Superior temporal gyrus (tissue), 1 donor: ENCODE measurements around the gene ADAM17.
"Not testable (repeated sequence)": the region's sequence is repeated elsewhere in the genome, so short reads cannot be mapped to it uniquely, and the experiment has no call there.

ENCODE experiments used
- DNase-seq: peaks from one replicate; pipeline ENCODE4 v3.0.0-alpha.2; 2016; ENCODE audit errors: extremely low spot score

The ADAM17 gene

DNA sequence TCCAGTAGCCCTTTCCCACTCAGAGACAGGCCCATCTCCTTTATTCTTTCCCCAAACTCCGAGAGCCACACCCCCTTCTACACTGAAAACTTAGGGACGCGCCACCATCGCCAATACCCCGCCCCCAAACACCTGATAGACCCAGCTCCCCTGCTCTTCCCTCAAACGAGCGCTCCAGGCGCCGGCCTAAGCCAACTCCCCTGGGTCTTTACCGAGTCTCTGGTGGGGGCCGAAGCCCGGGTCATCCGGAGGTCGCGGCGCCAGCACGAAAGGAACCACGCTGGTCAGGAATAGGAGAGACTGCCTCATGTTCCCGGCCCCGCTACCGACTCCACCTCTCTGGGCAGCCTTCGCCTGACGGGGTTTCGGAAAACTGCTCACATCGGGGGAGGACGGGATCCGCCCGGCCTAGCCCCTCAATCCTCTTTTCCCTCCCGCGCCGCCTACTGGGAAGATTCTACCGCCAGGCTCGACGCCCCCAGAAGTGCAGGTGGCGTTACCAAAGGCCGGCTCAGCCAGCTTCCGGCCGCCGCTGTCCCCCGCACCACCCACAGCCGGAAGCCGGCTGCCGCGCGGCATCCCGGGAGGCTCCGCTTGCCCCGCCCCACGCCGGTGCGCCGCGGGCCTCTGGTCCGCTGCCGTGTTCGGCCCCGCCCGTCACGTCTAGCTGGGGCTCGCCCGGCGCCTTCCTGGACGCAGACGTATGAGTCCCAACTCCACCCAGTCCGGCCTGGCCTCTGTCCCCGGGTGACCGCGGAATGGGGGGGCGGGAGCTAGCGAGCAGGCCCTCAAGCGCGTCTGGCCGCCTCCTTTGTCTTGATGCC lies at the start of gene ADAM17:
Gene ADAM17, minus strand, starts transcription at position 534 of the 824 bp plus-strand sequence. Its CDS starts 225 bp downstream, at position 309.
- peak; percentile 95 for DNase-seq

DNA sequence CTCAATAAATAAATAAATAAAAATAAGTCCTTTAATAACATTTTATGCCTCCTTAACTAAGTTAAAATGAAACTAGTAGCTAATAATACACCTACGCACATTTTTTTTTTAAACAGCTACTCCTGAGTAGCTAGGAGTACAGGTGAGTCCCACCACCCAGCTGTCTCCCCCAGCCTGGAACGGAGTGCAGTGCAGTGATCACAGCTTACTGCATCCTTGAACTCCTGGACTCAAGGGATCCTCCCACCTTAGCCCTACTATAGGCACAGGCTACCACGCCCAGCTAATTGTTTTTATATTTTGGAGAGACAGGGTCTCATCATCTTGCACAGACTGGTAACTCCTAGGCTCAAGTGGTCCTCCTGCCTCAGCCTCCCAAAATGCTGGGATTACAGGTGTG lies 46.8 kb upstream of the ADAM17 start:
- no peak for DNase-seq

DNA sequence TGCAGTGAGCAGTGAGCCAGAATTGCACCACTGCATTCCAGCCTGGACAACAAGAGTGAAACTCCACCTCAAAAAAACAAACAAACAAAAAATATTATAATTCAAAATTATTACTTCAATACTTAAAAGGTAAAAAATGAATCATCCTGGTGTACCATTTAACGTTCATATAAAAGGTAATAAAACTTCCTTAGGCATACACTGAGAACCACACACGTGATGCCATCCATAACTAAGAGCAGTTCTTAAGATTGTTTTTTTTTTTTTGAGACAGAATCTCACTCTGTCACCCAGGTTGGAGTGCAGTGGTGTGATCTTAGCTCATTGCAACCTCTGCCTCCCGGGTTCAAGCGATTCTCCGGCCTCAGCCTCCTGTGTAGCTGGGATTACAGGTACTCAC lies 45.8 kb upstream of the ADAM17 start:
- no peak for DNase-seq

DNA sequence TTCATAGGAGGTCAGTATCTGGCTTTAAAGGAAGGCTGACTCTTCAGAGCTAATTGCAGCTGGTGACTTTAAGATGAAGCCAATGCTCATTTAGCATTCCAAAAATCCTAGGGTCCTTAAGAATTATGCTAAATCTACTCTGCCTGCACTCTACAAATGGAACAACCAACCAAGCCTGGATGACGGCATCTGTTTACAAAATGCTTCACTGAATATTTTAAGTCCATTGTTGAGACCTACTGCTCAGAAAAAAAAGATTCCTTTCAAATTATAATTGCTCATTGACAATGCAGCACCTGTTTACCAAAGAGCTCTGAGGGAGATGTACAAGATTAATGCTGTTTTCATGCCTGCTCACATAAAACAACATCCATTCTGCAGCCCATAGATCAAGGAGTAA lies 43.8 kb upstream of the ADAM17 start:
- DNase-seq: no peak

DNA sequence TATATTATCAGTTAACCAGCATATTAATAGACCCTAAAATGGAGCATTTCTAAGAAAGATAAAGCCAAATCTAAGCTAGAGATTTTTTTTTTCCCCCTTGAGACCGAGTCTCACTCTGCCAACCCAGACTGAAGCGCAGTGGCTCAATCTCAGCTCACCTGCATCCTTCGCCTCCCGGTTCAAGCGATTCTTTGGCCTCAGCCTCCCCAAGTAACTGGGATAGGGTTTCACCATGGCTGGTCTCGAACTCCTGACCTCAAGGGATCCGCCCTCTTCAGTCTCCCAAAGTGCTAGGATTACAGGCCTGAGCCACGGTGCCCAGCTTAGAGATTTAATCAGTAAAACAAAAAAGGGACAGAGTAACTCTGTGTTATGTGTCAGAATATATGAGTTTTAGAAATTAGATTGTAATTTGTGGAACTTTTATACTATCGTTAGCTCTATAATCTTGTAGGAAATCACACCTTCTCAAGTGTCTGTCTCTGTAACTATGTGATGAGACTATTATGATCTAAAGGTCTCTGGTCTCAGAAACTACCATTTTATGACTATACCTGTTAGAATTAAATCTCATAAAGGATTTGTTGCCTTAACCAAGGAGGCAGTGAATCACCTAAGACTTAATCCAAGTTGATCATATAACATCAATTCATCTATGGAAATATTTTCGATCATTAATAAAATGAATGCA lies 41.1 kb upstream of the ADAM17 start:
- DNase-seq: no peak

DNA sequence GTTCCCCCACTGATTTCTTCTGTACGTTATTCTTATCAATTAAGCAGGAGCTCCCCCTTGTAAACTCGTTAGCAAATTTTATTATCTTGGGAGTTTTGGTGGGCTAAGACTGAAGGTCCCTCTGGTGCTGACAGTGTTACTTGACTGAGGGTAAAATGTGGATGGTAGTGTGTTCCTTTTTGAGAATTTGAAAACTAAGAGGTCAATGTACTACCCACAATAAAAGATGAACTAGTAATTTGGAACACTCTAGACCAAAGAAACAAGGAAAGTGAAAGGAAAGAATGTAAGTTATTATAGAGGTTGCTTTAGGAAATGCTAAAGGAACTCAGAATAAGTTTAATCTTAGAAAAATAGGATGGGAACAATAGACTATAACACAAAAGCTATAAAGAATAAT lies 40.1 kb upstream of the ADAM17 start:
- no peak for DNase-seq

DNA sequence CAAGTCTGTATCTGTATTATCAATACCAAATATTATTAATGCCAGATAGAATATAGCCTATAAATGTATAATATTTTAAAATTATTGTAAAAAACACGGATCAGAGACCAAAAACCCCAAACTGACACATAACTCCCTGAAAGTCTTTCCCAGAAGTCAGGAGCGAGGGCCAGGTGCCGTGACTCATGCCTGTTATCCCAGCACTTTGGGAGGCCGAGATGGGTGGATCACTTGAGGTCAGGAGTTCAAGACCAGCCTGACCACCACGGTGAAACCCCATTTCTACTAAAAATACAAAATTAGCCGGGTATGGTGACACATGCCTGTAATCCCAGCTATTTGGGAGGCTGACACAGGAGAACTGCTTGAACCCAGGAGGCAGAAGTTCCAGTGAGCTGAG lies 39.6 kb upstream of the ADAM17 start:
- DNase-seq: not testable (repeated sequence)

DNA sequence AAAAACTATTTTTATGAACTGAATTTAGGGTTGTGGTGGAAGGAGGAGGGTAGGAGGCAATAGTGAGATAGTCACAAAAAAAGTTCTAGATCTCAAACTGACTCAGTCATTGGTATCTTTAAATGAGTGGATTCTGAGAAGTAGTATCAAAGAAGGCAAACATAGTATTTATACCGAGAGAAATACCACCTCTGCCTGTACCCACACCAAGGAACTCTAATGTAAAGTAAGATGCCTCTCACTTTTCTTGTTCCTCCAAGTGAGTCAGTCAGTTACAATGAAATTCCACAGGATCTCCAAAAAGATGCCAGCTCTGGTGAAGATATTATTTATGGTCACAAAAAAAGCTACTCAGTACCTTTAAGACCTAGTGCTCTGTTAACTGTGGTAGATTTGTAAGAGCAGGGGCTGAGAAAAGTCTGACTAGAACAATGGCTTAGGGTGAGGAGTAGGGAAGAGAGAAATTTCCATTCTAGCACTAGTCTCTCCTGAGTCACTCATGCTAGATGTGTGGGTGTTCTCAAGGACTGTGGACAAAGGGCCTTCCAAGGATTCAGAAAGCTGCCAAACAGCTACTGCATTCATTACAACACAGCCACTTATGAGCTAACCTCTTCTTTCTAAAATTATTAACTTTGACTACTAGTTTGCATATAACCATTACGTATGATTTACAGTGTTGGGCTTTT lies 38.9 kb upstream of the ADAM17 start:
- peak; percentile 52 for DNase-seq

DNA sequence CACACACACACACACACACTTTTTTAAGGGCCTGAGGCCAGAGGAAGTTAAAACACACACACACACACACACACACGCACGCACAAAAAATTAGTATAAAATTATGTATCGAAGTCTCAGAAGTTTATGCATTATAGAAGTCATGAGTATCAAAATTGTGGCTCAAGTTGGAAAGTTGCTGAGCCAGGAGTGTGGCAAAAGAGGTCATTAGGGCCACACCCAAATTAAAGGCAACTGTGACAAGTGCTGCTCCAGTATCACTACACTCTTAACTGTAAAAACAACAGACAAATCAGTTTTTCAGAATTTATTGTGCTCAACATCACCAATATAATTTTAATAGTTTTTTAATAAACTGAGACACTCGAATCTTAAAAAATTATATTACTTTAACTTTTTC lies 38.3 kb upstream of the ADAM17 start:
- DNase-seq: no peak

DNA sequence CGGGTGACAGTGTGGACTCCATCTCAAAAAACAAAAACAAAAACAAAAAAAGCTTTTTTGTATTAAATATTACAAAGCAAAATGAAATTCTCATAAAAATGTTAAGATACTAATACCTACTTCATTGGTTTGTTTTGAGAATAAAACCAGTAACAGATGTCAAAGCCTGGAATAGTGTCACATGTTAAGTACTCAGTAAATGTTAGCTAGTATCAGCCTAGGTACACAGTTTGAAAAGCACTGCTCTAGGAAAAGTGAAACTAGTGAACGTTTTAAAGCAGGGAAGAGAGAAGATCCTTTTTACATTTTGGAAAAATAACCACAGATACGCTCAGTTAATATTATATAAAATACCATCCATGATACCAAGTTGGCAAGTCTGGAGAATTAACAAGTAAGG lies 37.1 kb upstream of the ADAM17 start:
- no peak for DNase-seq

DNA sequence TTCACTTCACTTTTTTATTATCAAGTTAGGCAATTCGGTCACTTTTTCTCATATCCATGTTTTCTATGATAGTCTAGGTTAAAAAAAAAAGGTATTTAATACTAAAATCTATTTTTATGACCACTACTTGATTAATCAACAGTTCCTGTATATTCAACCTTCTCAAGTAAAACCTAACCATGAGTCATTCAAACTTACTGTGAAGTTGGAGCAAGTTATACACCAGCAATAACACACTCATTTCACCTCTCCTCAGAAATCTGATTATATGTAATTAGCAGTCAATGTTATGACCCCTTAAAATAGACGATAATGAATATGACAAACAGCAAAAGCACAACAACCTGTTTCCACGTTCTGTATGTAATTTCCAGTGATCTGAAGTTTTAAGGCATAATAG lies 35.0 kb upstream of the ADAM17 start:
- no peak for DNase-seq

DNA sequence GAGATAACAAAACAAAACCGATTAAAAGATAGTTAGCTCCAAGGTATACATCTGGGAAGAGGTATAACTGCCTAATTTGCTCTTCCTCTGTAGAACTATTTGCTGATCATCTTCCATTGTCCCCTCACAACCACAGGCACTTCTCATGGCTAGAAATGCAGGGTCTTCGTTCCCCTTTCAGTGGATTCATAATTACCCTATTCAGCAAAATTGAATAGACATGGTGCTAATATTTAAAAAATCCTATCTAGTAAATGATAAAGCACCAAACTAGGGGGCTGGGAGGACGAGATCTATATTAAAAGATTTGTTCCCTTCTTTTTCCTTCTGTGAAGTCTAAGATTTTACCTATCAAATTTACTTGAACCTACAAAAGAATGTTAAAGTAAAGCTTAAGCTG lies 30.8 kb upstream of the ADAM17 start:
- no peak for DNase-seq

DNA sequence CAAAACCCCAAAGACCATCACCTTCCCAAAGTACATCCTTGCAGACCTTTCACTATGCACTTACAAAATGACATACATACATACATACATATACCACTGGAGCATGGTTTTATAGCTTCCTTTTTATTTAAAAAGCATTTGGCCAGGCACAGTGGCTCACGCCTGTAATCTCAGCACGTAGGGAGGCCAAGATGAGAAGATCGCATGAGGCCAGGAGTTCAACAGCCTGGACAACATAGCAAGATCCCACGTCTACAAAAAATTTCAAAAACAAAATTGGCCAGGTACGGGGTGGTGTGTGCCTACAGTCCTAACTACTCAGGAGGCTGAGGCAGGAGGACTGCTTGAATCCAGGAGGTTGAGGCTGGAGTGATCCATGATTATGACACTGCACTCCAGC lies 29.9 kb upstream of the ADAM17 start:
- DNase-seq: no peak

DNA sequence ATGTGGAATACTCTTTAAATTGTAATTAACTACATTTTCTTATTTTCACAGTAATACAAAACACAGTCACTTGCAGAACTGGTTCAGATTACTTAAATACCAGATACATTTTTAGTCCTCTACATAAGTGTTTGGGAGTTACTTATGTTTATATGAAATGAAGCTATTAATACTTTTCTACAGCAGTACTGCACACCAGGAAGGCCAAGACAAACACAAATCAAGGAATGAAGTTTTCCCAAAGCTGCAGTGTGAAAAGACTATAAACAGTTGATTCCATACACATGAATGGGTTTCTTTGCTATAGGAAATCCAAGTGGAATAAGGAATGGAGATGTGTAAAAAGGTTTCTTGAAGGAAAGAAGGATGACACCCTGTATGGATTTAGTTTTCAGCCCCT lies 29.3 kb upstream of the ADAM17 start:
- DNase-seq: not testable (repeated sequence)

DNA sequence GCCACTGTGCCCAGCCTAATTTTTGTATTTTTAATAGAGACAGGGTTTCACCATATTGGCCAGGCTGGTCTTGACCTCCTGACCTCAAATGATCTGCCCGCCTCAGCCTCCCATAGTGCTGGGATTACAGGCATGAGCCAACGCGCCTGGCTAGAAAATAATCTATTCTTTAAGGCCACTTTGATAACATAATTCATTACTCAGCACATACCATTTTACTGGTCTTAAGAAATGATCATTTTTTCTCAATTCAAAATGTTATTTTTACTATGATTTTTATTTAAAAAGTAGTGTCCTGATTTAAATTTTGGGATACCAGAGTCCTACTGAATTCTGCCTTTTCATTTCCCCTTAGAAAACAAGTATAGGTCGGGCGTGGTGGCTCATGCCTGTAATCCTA lies 27.0 kb upstream of the ADAM17 start:
- DNase-seq: no peak

DNA sequence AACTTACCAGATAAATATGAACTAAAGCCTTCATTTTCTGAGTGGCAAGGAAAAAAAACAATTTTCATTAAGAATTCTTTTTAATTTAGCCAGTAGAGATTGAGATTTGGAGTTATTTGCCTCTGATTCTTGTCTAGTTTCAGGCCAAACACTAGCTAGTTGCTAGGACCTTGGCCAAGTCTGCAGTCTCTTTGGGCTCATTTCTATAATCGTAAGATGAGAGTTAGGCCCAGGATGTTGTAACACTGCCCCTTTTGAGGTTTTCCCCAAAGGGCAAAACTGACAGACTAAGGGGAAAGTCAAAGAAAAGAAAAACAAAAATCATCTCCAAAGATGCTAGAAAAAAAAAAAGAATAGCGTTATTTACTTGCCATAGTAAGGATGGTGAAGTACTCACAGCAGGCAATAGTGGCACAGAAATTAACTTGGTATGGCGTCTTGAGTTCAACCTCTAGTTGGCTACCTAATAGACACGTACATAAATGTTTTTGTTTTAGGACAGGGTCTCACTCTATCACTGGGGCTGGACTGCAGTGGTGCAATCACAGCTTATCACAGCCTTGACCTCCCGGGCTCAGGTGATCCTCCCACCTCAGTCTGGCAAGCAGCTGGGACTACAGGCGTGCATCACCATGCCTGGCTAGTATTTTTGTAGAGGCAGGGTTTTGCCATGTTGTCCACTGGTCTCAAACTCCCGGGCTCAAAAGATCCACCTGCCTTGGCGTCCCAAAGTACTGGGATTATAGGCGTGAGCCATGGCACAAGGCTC lies 23.0 kb upstream of the ADAM17 start:
- no peak for DNase-seq

DNA sequence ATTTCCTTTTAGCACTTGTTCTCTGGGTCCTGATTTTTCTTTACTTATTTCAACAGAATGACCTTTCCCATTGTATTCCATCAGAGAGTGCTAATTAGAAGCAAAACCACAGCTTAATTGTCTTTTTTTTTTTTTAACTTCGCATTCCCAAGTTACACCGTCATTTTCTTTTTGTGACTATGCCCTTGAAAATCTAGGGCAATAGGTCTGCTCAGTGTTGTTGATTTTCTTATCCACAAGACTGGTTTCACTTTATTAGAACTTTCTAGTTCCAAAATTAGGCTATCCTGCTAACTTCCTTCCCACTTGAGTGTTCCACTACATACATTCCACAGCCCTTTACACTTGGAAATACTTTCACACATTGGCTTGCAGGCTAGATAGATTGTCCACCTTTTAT lies 18.7 kb upstream of the ADAM17 start:
- no peak for DNase-seq

DNA sequence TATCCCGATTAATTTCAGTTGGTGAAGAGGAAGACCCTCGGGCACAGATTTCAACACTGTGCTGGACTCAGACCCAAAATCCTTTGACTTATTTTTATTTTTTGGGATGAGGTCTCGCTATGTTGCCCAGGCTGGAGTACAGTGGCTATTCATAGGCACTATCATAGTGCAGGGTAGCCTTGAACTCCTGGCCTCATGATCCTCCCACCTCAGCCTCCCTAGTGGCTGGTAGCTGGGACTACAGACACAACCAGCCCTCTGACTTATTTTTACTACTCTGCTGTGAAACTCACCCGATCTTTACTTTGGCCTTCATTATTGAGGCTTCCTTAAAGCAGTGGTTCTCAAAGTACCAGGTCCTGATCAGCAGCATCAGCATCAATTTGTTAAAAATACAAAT lies 18.2 kb upstream of the ADAM17 start:
- DNase-seq: no peak

DNA sequence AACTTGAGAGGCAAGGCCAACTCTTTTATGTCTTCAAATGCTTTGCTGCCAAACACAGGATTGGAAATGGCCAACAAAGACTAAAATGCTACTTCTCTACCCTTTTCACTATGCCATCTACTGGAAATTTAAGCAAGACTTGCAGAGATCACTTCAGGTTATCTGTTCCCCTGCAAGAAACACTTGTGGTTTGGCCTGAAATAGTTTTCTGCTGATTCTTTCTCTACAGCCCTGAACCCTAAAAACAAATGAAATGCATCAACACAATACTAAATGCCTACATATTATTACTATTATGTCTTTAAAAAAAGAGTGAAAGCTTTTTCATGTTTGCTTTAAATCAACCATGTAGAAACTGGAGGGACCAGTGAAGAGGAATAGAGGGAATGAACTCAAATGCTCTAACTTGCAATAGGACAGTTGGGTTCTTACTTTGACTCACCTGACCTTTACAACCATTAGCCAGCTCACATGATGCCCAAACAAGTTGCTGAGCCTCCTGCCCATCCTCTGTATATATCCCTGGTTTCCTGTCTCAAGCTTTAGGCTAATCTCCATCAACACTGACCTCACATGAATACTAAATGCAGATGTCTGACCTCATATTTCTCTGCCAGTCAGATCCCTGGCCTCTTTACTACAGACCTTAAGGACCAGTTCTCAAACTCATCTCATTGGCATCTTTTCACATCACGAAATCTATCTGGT lies 17.5 kb upstream of the ADAM17 start:
- no peak for DNase-seq

DNA sequence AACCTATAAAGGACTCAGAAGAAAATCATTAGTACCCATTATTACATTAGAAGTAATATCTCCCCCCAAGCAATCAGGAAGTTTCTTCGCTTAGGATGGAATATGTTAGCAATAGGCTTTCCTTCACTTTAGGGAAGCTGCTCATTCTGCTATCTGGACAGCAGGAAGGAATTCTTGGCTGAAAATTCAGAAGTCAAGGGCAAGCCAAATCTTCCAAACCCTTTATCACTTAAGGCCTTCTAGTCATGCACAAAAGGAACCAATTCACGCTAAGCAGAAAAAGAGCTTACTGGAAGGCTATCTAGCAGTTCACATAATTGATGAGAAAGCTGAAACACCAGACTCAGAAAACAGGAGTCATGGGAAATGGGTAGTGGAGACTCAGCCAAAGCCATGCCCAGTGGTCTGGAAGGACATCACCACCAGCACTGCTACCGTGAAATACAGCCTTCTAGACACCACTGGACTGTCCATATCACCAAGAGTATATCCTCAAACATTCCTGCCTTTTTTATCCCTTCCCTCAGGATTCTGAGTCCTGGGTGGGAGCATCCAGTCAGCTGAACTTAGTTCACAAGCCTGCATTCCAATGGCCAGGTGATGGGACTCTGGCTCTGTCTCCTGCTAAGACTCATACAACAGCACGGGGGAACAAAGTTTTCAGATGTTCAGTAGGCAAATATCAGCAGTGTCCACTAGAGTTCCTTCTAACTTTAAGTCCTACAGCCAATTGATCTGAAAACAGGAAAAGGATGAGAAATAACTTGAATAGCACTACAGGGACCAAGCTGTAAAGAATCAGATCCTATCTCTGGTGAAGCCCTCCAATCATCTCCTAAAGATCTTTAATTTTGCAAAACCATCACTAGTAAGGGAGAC lies 14.8 kb upstream of the ADAM17 start:
- no peak for DNase-seq
